GM03348 (cell line): Measurements from ENCODE around the gene PCDHA10.
"Not testable (repeated sequence)": the region's sequence is repeated elsewhere in the genome, so short reads cannot be mapped to it uniquely, and the experiment has no call there.

Experiments used
- DNase-seq: peaks from one replicate; pipeline ENCODE4 v3.0.0; 2012; ENCODE audit warnings: low spot score

PCDHA10 gene

GRCh38 chr5:140855772-140856674 lies at the start of gene PCDHA10:
PCDHA10 (plus strand) TSS chr5:140855897; CDS start chr5:140856049, 152 bp downstream.
- DNase-seq: no peak

- DNase-seq: no peak
Measured at GRCh38 chr5:140806834-140807775, 48.6 kb upstream of the PCDHA10 start, which contains the start of gene PCDHA4. PCDHA4 (plus strand) TSS chr5:140807068.

GRCh38 chr5:140808241-140808888 lies 47.3 kb upstream of the PCDHA10 start:
- not testable (repeated sequence) for DNase-seq

- no peak for DNase-seq
Measured at GRCh38 chr5:140808889-140809291, 46.8 kb upstream of the PCDHA10 start.

GRCh38 chr5:140821375-140822280 lies 34.1 kb upstream of the PCDHA10 start, which contains the start of gene PCDHA5:
PCDHA5 (plus strand) TSS chr5:140821613.
- DNase-seq: no peak

GRCh38 chr5:140822281-140822629 lies 33.4 kb upstream of the PCDHA10 start:
- no peak for DNase-seq

GRCh38 chr5:140822969-140823368 lies 32.7 kb upstream of the PCDHA10 start:
- not testable (repeated sequence) for DNase-seq

GRCh38 chr5:140823475-140823874 lies 32.2 kb upstream of the PCDHA10 start:
- no peak for DNase-seq

GRCh38 chr5:140827704-140828361 lies 27.9 kb upstream of the PCDHA10 start, which contains the start of gene PCDHA6:
PCDHA6 (plus strand) TSS chr5:140827960; CDS start chr5:140828092, 132 bp downstream.
- no peak for DNase-seq

- peak; percentile 24 for DNase-seq
Measured at GRCh38 chr5:140828362-140828737, 27.3 kb upstream of the PCDHA10 start.

- DNase-seq: not testable (repeated sequence)
Measured at GRCh38 chr5:140829511-140830501, 25.9 kb upstream of the PCDHA10 start.

- no peak for DNase-seq
Measured at GRCh38 chr5:140833993-140834392, 21.7 kb upstream of the PCDHA10 start, which contains the start of gene PCDHA7. PCDHA7 (plus strand) TSS chr5:140834269; CDS start chr5:140834384, 115 bp downstream.

- not testable (repeated sequence) for DNase-seq
Measured at GRCh38 chr5:140834439-140835008, 21.2 kb upstream of the PCDHA10 start.

GRCh38 chr5:140835622-140836510 lies 19.8 kb upstream of the PCDHA10 start:
- no peak for DNase-seq

- no peak for DNase-seq
Measured at GRCh38 chr5:140840978-140841962, 14.4 kb upstream of the PCDHA10 start, which contains the start of gene PCDHA8. PCDHA8 (plus strand) TSS chr5:140841187; CDS start chr5:140841322, 135 bp downstream.
